Vagina (tissue), 2 donors: Measurements from ENCODE around the gene ULBP1. TPM values are rescaled to one million over a fixed set of nuclear protein-coding genes. Genes with fewer than 3 reads are reported as not detected.
A peak's percentile ranks its signal among the peaks of the same experiment; 100 is the strongest.
"Not testable (repeated sequence)": the region's sequence is repeated elsewhere in the genome, so short reads cannot be mapped to it uniquely, and the experiment has no call there.

Source experiments
- DNase-seq, 2 donors: peaks; one replicate each; pipeline ENCODE4 v3.0.0-alpha.2; 2017; ENCODE audit errors: extremely low spot score in 2 of 2
- H3K27ac ChIP-seq: fragments of 200-600 bp; sonication (generic); one replicate; pipeline ENCODE4 v1.5.1; 2019
- H3K27me3 ChIP-seq: fragments of 200-600 bp; sonication (generic); one replicate; pipeline ENCODE4 v1.5.1; 2019
- H3K36me3 ChIP-seq, 2 donors: fragments of 200-600 bp; sonication (generic); one replicate each; pipeline ENCODE4 v1.5.1; 2017 to 2019
- H3K4me1 ChIP-seq: fragments of 200-600 bp; sonication (generic); one replicate; pipeline ENCODE4 v1.5.1; 2019
- H3K4me3 ChIP-seq, 2 donors: fragments of 200-600 bp; sonication (generic); 1 replicate in 1 of 2; 2 replicates in 1 of 2; pipeline ENCODE4 v1.5.1; 2016 to 2019
- H3K9me3 ChIP-seq: fragments of 200-600 bp; sonication (generic); one replicate; pipeline ENCODE4 v1.5.1; 2019
- POLR2A ChIP-seq, 2 donors: fragments of 450-650 bp; IDR thresholded peaks; one replicate each; pipeline ENCODE4 v1.6.1; 2017; ENCODE audit warnings: antibody characterized with exemption in 2 of 2, mild to moderate bottlenecking in 2 of 2, moderate library complexity in 2 of 2
- POLR2AphosphoS5 ChIP-seq, 2 donors: sonication (generic); formaldehyde crosslinking; IDR thresholded peaks; one replicate each; pipeline ENCODE4 v1.9.0; 2017; ENCODE audit warnings: antibody characterized with exemption in 2 of 2, mild to moderate bottlenecking in 2 of 2, low read depth in 1 of 2; ENCODE audit not compliant: insufficient read depth in 1 of 2
- intact Hi-C: fragments of 100-400 bp; cut with DNase I; formaldehyde crosslinking; loops from one replicate; pipeline ENCODE4 v1.15.1; 2023
- total RNA-seq: library from RNA; depleted of rRNA; stranded (reverse); fragments of >200 nt; gene quantifications from one replicate; pipeline ENCODE4 v1.2.3, GENCODE V29; 2016
- TF ChIP-seq, protein P1 (sequence below), 3 experiments: fragments of 450-650 bp in 2 of 3; fragments of 200-600 bp in 1 of 3; sonication (generic) in 1 of 3; IDR thresholded peaks; one replicate each; pipeline ENCODE4 v1.5.1; 2017 to 2019; ENCODE audit warnings: antibody characterized with exemption in 3 of 3, mild to moderate bottlenecking in 2 of 3, moderate library complexity in 2 of 3

ULBP1 gene
- total RNA-seq, 1 donor from 2014 or later: not detected

DNA sequence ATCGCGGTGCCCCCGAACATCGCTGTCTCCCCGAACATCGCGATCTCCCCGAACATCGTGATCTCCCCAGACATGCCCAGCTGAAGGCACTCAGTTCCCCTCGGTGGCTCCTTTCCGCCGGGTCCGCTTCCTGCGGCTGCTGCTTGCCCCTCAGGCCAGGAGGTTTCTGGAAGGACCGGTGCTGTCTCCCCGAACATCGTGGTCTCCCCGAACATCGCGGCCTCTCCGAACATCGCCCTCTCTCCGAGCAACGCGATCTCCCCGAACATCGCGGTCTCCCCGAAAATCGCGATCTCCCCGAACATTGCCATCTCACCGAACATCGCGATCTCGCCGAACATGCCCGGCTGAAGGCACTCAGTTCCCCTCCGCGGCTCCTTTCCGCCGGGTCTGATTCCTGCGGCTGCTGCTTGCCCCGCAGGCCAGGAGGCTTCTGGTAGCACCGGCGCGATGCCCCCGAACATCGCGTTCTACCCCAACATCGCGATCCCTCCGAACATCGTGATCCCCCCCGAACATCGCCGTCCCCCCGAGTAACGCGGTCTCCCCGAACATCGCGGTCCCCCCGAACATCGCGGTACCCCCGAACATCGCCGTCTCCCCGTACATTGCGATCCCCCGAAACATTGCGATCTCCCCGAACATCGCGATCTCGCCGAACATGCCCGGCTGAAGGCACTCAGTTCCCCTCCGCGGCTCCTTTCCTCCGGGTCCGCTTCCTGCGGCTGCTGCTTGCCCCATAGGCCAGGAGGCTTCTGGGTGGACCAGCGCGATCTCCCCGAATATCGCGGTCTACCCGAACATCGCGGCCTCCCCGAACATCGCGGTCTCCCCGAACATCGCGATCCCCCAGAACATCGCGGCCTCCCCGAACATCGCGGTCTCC, 808 bp downstream of the ULBP1 start:
- Histone ChIP-seq H3K36me3 (no peaks in the 10 kb centered on the region), H3K9me3 (no peaks in the 10 kb centered on the region), H3K4me1 (peaks cover 28% of the 10 kb centered on the region), H3K27me3 (peaks cover 5% of the 10 kb centered on the region), H3K4me3 (peak overlapping the region; percentile 47 to 56), H3K27ac (no peak overlapping the region)
- intact Hi-C loops: no loop called here
- TF ChIP-seq, protein P1, sequence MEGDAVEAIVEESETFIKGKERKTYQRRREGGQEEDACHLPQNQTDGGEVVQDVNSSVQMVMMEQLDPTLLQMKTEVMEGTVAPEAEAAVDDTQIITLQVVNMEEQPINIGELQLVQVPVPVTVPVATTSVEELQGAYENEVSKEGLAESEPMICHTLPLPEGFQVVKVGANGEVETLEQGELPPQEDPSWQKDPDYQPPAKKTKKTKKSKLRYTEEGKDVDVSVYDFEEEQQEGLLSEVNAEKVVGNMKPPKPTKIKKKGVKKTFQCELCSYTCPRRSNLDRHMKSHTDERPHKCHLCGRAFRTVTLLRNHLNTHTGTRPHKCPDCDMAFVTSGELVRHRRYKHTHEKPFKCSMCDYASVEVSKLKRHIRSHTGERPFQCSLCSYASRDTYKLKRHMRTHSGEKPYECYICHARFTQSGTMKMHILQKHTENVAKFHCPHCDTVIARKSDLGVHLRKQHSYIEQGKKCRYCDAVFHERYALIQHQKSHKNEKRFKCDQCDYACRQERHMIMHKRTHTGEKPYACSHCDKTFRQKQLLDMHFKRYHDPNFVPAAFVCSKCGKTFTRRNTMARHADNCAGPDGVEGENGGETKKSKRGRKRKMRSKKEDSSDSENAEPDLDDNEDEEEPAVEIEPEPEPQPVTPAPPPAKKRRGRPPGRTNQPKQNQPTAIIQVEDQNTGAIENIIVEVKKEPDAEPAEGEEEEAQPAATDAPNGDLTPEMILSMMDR (IDR thresholded peaks at IDR 0.05): no peak
- TF ChIP-seq POLR2A (IDR thresholded peaks at IDR 0.05): no peak
- TF ChIP-seq POLR2AphosphoS5 (IDR thresholded peaks at IDR 0.05; ENCODE audit: insufficient read depth in 1 of 2, low read depth in 1 of 2): no peak
- DNase-seq: peak in 1 of 2 donors; percentile 80

DNA sequence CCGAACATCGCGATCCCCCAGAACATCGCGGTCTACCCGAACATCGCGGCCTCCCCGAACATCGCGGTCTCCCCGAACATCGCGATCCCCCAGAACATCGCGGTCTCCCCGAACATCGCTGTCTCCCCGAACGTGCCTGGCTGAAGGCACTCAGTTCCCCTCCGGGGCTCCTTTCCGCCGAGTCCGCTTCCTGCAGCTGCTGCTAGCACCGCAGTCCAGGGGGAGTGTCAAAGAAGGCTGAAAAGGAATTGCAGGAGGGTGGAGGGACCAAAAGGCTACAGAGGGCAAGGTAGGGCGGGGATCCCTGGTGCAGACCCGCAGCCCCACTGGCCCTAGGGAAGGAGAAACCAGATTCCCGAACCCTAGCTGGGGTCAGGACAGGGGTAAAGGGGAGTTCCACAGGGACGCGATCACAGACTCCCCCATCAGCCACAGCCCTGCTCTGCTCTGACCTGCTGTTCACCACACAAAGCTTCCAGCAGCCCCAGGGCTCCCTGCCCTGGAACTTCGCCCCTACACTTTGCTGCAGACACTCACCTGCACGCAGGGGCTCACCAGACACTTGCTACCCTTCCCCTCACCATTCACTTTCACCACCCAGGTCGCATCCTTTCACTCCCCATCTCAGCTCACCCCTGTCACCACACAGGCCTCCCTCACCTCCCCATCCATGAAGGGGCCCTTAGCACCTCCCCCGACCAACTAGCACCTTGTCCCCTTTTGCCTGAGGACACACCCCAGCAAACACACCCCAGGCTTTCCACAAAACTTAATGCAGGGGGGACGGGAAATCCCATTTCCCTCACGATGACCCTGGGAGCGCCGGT, 1.7 kb downstream of the ULBP1 start:
- no peak overlapping the region for H3K27ac ChIP-seq
- H3K4me3 ChIP-seq: peak overlapping the region; percentile 47 to 56
- no peaks in the 10 kb centered on the region for H3K36me3 ChIP-seq
- intact Hi-C loops: no loop called here
- H3K9me3 ChIP-seq: no peaks in the 10 kb centered on the region
- peaks cover 5% of the 10 kb centered on the region for H3K27me3 ChIP-seq
- H3K4me1 ChIP-seq: peaks cover 28% of the 10 kb centered on the region
- TF ChIP-seq, protein P1 (IDR thresholded peaks at IDR 0.05): no peak
- TF ChIP-seq POLR2A (IDR thresholded peaks at IDR 0.05): no peak
- no peak for TF ChIP-seq POLR2AphosphoS5 (IDR thresholded peaks at IDR 0.05; ENCODE audit: insufficient read depth in 1 of 2, low read depth in 1 of 2)
- DNase-seq: peak in 1 of 2 donors; percentile 78

DNA sequence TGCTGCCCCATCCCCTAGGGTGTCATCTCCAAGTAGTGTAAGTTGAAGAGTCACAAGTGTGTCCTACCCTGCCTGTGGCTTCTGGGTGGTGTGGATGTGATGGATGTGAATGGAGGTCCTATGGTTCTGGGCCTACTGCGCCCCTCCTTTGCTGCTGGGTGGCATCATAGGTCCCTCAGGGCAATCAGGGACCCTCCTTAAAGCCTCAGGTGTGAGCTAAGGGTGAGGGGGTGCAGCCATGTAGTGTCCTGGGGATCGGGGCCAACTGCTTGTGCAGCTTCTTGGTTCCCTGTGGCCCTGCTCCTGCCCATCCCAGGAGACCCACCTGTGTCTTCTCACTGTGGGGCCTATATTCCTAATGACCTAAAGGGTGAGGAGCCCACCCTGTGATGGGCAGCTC, 2.6 kb downstream of the ULBP1 start:
- H3K27me3 ChIP-seq, intact Hi-C loops, H3K36me3 ChIP-seq, H3K4me3 ChIP-seq, H3K27ac ChIP-seq, H3K9me3 ChIP-seq: not testable (repeated sequence)
- peak in 1 of 2 donors; percentile 56 for DNase-seq
- peaks cover 28% of the 10 kb centered on the region for H3K4me1 ChIP-seq

DNA sequence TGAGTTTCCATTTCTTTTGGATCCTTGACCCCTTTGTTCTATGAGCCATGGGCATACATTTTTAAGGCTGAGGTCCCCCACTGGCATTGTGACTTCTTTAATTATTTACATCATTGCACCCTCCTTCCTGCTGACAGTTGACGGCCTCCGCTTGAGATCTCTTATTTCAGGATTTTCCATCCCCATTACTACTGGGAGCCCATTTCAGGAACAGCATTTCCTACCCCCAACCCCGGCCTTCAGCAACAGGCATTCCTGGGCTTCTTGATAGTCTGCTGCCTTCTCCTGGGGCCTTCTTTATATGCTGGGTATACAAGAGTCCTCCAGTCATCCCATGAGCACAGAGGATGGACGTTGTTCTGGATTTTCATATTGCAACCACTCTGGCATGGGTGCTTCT, 3.8 kb downstream of the ULBP1 start:
- Histone ChIP-seq H3K27ac (no peak overlapping the region), H3K9me3 (no peaks in the 10 kb centered on the region), H3K4me3 (no peak overlapping the region), H3K36me3 (no peaks in the 10 kb centered on the region), H3K4me1 (peaks cover 28% of the 10 kb centered on the region), H3K27me3 (peaks cover 5% of the 10 kb centered on the region)
- intact Hi-C loops: no loop called here
- peak in 1 of 2 donors; percentile 49 for DNase-seq
- TF ChIP-seq POLR2A (IDR thresholded peaks at IDR 0.05): no peak
- TF ChIP-seq, protein P1 (IDR thresholded peaks at IDR 0.05): no peak
- TF ChIP-seq POLR2AphosphoS5 (IDR thresholded peaks at IDR 0.05; ENCODE audit: insufficient read depth in 1 of 2, low read depth in 1 of 2): no peak

DNA sequence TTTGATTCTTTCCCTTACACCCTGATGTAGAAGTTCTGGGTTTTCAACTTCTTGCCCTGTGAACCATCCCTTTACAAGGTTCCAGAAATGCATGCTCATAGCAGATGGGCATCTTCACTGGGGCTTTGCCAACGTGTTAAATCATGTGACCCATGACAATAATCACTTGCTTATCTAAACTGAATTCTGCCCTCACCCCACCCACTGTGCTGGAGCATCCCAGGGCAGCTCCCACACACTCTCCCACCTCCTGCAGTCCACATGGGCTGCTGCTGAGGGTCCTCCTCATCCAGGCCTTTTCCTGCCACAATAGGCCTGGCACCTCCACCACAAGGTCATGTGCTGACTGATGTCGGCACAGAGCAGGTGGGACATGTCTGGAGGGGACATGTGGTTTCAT, 4.3 kb downstream of the ULBP1 start:
- H3K9me3 ChIP-seq, H3K27ac ChIP-seq, H3K36me3 ChIP-seq, H3K4me3 ChIP-seq, H3K27me3 ChIP-seq, intact Hi-C loops: not testable (repeated sequence)
- DNase-seq: peak in 1 of 2 donors; percentile 37
- peaks cover 25% of the 10 kb centered on the region for H3K4me1 ChIP-seq

DNA sequence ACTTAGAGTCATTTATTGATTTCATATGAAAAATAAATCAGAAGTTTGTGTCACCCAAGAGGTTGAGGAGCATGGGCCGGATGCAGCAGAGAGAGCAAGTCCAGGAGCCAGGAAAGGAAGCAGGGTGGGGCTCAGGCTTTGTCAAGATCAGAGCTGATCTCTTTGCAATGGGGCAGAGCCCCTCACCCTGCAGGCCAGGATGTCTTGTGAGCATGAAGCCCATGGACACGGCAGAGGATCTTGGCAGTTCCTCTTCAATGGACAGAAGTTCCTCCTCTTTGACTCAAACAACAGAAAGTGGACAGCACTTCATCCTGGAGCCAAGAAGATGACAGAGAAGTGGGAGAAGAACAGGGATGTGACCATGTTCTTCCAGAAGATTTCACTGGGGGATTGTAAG, 5.2 kb downstream of the ULBP1 start:
- H3K9me3 ChIP-seq, intact Hi-C loops, H3K4me3 ChIP-seq, H3K27me3 ChIP-seq, H3K36me3 ChIP-seq, H3K27ac ChIP-seq: not testable (repeated sequence)
- DNase-seq: peak in 1 of 2 donors; percentile 60
- H3K4me1 ChIP-seq: peaks cover 16% of the 10 kb centered on the region
